Stimulated activated naive CD4-positive, alpha-beta T cell treated with Interleukin-2 at 50 U/mL for 16 hours (primary cell): ENCODE results near the gene DNAAF2.
A peak's percentile ranks its signal among the peaks of the same experiment; 100 is the strongest.
"Not testable (repeated sequence)": the region's sequence is repeated elsewhere in the genome, so short reads cannot be mapped to it uniquely, and the experiment has no call there.

Experiments
- DNase-seq: peaks from one replicate; lab custom pipeline; 2025; lab: John Stamatoyannopoulos, UW

DNAAF2 gene

DNA sequence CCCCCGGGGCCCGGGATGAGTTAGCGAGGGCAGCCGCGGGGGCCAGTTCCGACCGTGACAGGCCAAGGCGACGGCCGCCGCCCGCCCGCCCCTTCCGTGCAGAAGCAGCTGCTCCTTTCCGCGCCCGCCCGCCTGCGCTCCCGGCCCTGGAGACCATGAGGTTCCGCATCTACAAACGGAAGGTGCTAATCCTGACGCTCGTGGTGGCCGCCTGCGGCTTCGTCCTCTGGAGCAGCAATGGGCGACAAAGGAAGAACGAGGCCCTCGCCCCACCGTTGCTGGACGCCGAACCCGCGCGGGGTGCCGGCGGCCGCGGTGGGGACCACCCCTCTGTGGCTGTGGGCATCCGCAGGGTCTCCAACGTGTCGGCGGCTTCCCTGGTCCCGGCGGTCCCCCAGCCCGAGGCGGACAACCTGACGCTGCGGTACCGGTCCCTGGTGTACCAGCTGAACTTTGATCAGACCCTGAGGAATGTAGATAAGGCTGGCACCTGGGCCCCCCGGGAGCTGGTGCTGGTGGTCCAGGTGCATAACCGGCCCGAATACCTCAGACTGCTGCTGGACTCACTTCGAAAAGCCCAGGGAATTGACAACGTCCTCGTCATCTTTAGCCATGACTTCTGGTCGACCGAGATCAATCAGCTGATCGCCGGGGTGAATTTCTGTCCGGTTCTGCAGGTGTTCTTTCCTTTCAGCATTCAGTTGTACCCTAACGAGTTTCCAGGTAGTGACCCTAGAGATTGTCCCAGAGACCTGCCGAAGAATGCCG lies 13.7 kb downstream of the DNAAF2 start:
- peak; percentile 67 for DNase-seq

DNA sequence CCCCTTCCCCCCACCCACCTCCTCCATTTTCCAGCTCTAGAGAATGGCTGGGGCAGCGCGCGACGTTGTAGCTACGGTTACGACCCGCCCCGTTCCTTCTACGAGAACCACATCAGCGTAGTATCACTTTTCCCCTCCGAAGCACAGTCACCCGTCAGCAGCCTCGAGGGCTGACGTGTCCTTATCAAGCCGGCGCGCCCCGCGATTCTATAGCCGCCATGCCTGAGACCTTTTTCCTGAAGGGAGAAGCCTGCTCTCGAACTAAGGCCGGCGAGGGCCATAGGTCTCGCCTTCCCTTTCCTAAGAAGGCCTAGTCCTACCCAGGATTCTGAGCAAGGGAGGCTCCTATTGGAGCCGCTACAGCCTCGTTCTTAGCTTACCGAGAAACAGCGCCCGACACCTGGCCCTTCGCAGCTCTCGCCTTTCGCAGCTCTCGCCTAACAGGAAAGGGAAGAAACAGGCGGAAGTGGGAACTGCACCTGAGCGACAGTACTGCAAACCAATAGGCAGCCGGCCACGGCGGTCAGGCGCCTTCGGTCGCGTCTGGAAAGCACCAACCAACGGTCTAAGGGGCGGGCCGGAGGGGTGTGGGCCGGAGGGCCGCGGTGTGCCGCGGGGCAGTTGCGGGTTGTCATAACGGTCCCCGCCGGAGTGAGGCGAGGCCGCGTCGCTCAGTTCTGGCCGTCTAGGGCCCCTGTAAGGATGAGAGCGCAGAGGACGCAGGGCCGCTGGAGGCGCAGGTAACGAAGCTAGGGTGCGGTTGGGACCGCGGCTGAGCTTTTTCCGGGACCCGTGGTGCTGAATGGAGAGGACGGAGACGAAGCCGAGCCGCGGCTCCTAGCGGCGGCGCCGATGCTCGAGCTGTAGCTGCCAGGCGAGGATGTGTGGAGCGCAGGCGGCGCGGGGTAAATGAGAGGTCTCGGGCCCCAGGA lies 14.6 kb downstream of the DNAAF2 start, which contains the start of the genes MGAT2 and RPL36AL:
TSS of gene MGAT2 (plus strand) at position 618 of the 932 bp plus-strand sequence. CDS start 470 bp downstream, outside the sequence.
TSS of gene RPL36AL (minus strand) at position 445 of the 932 bp plus-strand sequence. CDS start 1,522 bp downstream, outside the sequence.
- peak; percentile 95 for DNase-seq

DNA sequence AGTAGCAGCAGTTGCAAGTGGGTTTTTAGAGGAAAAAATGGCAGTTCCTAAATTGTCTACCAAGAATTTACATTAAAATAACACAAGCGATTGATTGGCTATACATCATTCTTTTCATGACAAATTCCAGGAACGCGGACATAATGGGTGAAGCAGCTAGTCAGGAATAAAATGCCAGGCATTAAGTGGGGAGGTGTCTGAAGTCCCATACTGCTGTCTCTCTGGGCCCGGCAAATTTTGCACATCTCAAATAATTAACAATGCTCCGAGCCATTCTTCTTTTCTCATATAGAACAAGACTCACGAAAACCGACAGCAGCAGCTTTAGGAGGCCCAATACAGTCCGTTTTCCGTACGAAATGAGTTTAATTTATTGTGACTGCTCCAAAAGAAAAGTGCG lies 15.3 kb downstream of the DNAAF2 start:
- DNase-seq = no peak

DNA sequence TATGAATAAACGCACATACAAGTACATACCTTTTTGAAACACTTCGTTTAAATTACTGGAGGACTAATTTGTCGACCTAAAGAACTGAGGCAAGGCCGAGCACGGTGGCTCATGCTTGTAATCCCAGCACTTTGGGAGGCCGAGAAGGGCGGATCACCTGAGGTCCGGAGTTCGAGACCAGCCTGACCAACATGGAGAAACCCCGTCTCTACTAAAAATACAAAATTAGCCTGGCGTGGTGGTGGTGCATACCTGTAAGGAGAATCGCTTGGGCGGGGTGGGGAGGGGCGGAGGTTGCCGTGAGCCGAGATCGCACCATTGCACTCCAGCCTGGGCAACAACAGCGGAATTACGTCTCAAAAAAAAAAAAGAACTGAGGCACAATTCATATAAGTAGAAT lies 15.8 kb downstream of the DNAAF2 start:
- not testable (repeated sequence) for DNase-seq

DNA sequence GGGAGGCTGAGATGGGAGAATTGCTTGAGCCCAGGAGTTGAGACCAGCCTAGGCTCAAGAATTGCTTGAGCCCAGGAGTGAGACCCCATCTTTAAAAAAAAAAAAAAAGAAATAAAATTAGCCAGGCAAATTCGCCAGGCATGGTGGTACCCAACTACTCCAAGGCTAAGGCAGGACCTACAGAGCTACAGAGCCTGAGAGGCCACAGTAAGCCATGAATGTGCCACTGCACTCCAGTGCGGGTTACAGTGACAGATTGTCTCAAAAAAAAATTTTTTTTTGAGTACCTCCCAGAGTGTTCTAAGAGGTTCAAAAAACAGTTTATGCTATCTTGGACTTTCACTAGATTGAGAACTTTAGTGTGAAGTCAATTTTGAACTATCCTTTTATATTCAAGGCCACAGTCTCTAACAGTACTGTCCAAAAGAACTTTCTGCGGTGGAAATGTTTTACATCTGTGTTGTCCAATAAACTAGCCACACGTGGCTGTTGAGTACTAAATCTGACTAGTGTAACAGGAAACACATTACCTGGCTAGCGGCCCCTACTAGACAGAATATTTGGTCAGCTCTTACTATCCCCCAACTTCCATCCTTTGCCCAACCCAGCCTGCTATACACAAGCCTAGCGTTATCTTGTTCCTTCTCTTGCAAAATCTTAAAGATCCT lies 17.1 kb downstream of the DNAAF2 start:
- no peak for DNase-seq

DNA sequence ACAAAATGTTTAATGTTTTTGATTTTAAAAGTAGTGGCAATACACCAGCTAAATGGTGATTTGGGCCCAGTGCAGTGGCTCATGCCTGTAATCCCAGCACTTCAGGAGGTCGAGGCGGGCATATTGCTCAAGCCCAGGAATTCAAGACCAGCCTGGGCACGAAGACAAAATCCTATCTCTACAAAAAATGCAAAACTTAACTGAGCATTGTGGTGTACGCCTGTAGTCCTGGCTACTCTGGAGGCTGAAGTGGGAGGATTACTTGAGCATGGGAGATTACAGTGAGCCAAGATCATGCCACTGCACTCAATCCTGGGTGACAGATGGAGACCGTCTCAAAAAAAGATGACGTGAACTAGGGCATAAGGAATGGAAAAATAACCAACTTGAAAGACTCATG lies 19.3 kb downstream of the DNAAF2 start:
- DNase-seq = no peak

DNA sequence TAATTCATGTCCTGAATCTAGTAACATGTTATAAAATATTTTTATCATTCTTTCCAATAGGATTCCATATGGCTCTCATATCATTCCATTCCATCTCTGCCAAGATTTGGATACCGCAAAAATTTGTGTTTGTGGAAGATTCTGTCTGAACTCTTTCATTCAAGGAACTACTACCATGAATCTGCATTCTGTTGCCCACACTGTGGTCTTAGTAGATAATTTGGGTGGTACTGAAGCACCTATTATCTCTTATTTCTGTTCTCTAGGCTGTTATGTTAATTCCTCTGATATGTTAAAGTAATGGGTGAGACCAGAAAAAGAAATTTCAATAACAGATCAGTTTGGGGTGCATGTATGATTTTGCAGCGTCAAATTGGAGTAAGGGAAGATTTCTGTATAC lies 20.8 kb downstream of the DNAAF2 start:
- no peak for DNase-seq

DNA sequence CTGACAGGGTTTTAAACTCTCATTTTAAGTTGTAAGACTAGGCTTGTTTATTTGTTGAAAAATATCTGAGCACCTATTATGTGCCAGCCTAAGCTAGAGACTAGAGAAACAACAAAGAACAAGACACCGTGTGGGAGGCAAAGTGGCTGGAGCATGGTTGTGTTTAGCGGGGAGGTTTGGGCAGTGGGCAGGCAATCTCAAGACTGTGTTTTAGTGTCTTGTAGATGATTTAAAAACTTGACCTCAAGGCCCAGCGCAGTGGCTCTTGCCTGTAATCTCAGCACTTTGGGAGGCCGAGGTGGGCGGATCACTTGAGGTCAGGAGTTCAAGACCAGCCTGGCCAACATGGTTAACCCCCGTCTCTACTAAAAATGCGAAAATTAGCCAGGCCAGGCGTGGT lies 22.4 kb downstream of the DNAAF2 start:
- DNase-seq = no peak

DNA sequence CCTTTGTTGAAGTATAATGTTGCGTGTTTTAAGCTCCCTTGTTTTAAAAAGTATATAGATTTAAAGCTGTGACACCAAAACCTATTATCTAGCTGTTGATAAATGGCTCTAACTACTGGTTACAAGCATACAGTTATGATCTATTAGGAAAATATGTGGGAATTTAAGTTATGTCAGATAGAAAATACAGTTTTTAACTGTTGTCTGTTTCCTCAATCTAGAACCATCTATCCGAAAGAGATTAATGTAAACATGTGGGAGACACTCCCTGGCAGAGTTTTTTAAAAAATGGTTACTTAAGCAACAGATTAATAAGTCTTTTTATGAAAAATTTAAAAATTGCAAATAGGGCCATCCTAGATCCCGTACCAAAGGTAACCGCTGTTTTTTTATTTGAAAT lies 22.8 kb downstream of the DNAAF2 start:
- no peak for DNase-seq

DNA sequence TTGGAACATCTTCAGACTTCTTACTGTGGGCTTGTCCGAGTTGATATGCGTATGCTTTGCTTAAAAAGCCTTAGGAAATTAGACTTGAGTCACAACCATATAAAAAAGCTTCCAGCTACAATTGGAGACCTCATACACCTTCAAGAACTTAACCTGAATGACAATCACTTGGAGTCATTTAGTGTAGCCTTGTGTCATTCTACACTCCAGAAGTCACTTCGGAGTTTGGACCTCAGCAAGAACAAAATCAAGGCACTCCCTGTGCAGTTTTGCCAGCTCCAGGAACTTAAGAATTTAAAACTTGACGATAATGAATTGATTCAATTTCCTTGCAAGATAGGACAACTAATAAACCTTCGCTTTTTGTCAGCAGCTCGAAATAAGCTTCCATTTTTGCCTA lies 27.5 kb downstream of the DNAAF2 start:
- DNase-seq = no peak

DNA sequence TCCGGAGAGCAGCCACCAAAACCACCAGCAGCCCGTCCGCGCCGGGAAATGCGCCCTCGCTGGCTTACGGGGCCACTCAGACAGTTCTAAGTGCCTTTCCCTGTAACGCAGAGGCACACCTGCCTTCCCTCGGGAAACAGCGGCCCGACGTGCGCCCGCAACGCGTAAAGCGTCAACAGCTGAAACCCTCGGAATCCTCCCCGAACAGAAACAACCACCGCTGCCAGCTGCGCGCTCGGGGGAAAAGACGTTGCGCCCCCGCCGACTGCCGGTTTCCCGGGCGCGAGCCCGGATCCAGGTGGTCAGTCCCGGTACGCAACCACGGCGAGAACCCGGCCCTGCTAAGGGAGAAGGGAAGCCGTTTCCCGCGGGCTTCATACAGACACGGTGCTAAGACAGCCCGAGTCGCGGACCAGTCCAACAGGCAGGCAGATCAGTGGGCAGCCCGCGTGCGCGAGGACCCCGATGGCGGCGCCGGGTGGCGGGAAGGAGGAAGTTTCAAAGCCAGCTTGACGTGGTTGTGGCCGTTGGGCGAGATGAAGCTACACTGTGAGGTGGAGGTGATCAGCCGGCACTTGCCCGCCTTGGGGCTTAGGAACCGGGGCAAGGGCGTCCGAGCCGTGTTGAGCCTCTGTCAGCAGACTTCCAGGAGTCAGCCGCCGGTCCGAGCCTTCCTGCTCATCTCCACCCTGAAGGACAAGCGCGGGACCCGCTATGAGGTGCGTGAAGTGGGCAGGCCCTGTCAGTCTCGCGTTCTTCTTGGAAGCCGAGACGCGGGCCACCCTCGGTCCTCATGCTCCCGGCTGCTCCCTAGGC lies 36.4 kb downstream of the DNAAF2 start, which contains the start of gene LRR1:
TSS of gene LRR1 (plus strand) at position 456 of the 816 bp plus-strand sequence. CDS start at position 537, 81 bp downstream.
- DNase-seq = peak; percentile 82

DNA sequence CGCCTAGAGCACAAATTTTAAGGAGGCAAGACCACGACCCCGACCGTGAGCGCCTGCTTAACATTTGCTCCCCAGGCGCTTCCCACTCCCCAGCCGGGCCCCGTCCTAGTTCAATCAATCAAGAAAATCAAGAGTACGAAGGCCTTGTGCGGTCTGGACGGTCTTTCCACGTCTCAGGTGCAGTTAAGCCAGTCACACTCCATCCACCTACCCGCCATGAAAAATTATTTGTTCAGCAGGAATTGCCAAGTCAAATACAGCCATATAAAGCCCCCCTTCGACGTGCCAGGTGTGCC lies 36.9 kb downstream of the DNAAF2 start:
- DNase-seq = no peak

DNA sequence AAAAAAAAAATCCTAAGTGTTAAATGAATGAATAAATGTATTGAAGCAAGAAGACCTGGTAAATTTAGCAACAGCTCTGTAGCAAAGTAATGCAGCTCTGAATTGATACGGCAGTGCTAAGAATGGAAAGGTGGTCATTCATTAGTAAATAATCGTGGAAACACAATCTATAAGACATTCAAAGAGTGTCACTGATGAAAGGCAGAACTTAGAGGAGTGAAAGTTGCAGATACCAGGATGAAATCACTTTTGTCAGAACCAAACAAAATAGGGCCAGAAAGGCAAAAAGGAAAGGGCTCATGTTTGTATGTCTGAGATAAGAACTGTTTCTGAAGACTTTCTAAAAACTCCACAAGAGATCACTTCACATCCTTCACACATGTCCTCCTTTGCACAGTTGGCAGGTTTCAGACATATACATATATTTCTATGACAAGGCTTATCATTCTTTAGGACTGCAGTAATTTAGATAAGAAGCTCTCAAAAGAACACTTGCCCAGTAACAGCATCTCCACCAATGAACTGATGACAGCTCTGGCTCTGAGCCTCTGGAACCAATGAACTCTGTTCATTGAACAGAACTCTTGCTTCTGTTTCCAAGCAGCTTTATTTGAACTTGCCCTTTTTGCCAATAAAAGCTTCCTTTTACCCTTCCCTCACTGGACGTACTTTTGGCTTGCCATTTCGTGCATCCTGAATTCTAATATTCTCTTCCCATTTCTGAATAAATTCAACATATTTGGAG lies 40.5 kb downstream of the DNAAF2 start:
- DNase-seq = no peak

DNA sequence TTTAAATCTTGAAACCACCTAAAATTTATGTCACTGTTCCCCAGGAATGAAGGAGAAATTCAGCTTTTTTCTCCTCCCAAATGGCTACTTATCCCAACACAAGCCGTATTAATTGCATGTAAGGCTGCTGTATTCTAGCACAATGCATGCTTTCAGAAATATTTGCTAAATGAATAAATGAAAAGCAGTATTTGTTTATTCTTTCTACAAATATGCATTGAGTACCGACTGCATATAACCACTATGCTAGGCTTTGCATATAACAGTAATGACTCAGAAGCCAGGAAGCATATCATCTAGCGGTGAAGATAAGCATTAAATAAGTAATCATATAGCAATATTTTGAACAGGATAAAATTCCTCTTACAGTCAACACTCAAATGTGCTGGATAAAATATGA lies 42.0 kb downstream of the DNAAF2 start:
- DNase-seq = no peak

DNA sequence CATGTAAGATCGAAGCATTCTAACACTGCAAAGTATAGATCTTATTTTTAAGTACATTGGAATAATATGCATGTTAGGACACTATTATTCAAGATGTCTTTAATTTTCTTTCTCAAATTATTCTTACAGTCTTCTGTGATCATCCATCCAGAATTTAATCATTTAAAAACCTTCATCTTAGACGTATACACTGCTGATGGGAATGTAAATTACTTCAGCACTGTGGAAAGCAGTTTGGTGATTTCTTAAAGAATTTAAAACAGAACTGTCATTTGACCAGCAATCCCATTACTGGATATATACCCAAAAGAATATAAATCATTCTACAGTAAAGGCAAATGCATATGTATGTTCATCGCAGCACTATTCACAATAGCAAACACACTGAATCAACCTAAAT lies 45.7 kb downstream of the DNAAF2 start:
- DNase-seq = no peak

DNA sequence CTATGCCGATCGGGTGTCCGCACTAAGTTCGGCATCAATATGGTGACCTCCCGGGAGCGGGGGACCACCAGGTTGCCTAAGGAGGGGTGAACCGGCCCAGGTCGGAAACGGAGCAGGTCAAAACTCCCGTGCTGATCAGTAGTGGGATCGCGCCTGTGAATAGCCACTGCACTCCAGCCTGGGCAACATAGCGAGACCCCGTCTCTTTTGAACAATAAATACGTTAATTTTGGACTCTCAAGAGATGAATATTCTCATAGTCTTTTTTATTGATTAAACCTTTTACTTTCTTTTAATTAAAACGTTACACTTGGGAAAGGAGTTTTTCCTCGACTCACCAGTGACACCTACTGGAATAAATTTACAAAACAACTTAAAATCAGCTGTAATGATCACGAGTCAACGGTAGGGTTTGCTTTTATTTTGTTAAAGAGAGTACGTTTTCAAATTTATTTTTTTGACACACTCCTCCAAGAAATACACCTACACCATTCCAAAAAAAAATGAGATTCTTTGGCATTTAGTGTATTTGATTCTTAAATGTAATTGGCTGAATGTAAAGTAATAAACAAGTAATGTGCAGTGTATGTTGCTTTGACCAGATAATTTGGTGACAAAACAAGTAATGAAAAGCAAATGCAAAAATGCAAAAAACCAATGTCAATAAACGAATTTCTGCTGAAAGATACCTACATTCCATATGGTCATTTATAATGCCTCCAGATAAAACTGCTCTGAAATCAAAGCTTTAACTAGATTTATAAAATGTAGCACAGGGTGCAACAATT lies 48.2 kb downstream of the DNAAF2 start:
- peak; percentile 62 for DNase-seq

DNA sequence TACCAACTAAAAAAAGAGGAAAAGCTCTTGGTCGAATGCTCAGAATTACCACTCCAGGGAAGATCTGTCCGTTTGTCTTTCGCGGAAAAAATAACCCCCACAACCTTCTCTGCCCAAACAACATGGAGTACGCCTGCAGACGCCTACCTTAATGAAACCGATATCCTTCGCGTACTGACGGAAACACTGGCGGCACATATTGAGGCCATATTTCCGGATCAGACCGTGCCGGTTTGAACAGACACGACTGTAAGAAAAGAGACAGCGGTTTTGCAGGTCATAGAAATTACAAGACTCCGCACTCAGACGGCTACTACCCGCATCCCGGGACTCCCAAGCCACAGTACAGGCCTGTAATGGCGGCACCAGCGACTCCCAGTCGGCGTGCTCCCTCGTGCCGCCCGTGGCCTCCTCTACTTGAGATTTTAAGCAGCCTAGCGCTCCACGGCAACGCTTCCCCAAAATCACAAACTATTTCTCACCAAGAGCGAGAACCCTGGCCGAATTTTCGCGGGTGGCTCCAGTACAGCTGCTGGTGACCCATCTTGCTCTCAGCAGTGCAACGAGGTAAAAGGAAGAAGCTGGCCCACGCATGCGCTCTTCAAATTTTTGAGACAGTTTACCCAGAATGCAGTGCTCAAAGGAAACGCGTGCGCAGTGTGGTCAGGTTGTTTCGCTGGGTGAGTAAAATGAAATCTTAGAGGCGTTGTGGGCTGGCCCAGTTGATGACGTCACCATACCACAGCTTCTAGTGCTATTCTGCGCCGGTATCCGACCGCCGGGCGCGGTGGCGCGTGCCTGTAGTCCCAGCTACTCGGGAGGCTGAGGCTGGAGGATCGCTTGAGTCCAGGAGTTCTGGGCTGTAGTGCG lies 49.0 kb downstream of the DNAAF2 start, which contains the start of gene RPS29:
TSS of gene RPS29 (minus strand) at position 578 of the 870 bp plus-strand sequence. CDS start at position 544, 34 bp downstream.
- DNase-seq = peak; percentile 95

DNA sequence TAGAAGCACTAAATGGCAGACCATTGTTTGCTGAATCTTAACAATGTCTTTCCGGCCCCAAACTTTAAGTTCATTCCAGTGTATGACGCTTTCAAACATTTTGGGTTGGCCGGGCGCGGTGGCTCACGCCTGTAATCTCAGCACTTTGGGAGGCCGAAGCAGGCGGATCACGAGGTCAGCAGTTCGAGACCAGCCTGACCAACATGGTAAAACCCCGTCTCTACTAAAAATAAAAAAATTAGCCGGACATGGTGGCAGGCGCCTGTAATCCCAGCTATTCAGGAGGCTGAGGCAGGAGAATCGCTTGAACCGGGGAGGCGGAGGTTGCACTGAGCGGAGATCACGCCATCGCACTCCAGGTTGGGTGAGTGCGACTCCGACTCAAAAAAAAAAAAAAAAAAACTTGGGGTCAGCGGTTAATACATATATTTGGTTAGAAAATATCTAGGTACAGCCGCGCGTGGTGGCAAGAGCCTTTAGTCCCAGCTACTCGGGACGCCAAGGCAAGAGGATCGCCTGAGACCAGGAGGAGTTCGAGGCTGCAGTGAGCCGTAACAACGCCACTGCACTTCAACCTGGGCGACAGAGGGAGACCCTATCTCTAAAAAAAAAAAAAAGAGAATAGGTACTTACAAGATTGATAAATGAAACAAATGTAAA lies 49.9 kb downstream of the DNAAF2 start:
- peak; percentile 14 for DNase-seq
